HepG2 (cell line): ENCODE data around the gene BCAS3. TPM values are rescaled to one million over a fixed set of nuclear protein-coding genes. Genes with fewer than 3 reads are reported as not detected.
A peak's percentile ranks its signal among the peaks of the same experiment; 100 is the strongest.

Experiments
- ATAC-seq: fragments of 200-7000 bp; cut with Tn5 transposase; 3 replicates; pipeline ENCODE4 v1.9.1; 2020; ENCODE audit warnings: mild to moderate bottlenecking, moderate library complexity
- BruUV-seq: library from RNA; stranded (reverse); fragments of 400-500 nt; replicated peaks from 2 replicates; lab custom pipeline; 2021; lab: Mats Ljungman, UMichigan
- CTCF ChIA-PET: fragments of 300-600 bp; formaldehyde crosslinking; extraction: SDS; loops from one replicate; lab custom pipeline; 2021; ENCODE audit warnings: low total read pairs, inconsistent platforms, low intra/inter-chr PET ratio; lab: Yijun Ruan, JAX
- POLR2A ChIA-PET: fragments of 350-600 bp; sonication (Branson Sonifier 250); formaldehyde crosslinking; loops from one replicate; lab custom pipeline; 2020; ENCODE audit warnings: antibody characterized with exemption, inconsistent platforms; lab: Yijun Ruan, JAX
- DNase-seq: peaks from one replicate; pipeline ENCODE4 v3.0.0-alpha.2; 2015; ENCODE audit warnings: low spot score
- FAIRE-seq: peaks from 3 replicates; lab custom pipeline; 2011; peaks lifted over from hg19 to GRCh38; lab: Jason Lieb, UNC
- H2AFZ ChIP-seq: one replicate; pipeline ENCODE4 v1.6.1; 2011; ENCODE audit warnings: low read length, inconsistent platforms
- H3K27ac ChIP-seq: fragments of 300-600 bp; 3 replicates; pipeline ENCODE4 v1.8.0; 2011; ENCODE audit warnings: mixed run types, mild to moderate bottlenecking, mixed read lengths, low read length, inconsistent platforms; ENCODE audit not compliant: insufficient read depth; ENCODE audit errors: extremely low read length
- H3K27me3 ChIP-seq, 2 experiments: fragments of 200-600 bp in 1 of 2; 2 replicates in 1 of 2; 3 replicates in 1 of 2; pipeline versions ENCODE4 v1.6.0 to v1.8.0; 2011; ENCODE audit warnings: low read length in 2 of 2, mild to moderate bottlenecking in 2 of 2, moderate library complexity in 2 of 2, inconsistent platforms in 1 of 2; ENCODE audit not compliant: insufficient read depth in 2 of 2, control insufficient read depth in 1 of 2
- H3K36me3 ChIP-seq, 2 experiments: fragments of 200-600 bp in 1 of 2; replicated peaks in 1 of 2; 2 replicates in 1 of 2; 3 replicates in 1 of 2; pipeline versions ENCODE4 v1.5.1 to v1.8.0; 2011; ENCODE audit warnings: low read length in 2 of 2, inconsistent platforms in 1 of 2; ENCODE audit not compliant: insufficient read depth in 2 of 2, control insufficient read depth in 1 of 2
- H3K4me1 ChIP-seq: 2 replicates; pipeline ENCODE4 v1.5.1; 2012; ENCODE audit warnings: low read length, inconsistent platforms; ENCODE audit not compliant: insufficient read depth
- H3K4me2 ChIP-seq: 2 replicates; pipeline ENCODE4 v1.6.0; 2011; ENCODE audit warnings: low read depth, low read length, inconsistent platforms
- H3K4me3 ChIP-seq, 3 experiments: fragments of 200-600 bp in 1 of 3; sonication (generic), shearing (Covaris generic) in 1 of 3; replicated peaks in 1 of 3; 2 replicates each; pipeline ENCODE4 v1.5.1; 2011 to 2016; ENCODE audit warnings: low read length in 3 of 3, inconsistent platforms in 2 of 3, low read depth in 2 of 3, mild to moderate bottlenecking in 2 of 3, control low read depth in 1 of 3, mixed read lengths in 1 of 3; ENCODE audit not compliant: insufficient read depth in 1 of 3
- H3K79me2 ChIP-seq: one replicate; pipeline ENCODE4 v1.6.1; 2011; ENCODE audit warnings: low read length, inconsistent platforms; ENCODE audit not compliant: insufficient read depth
- H3K9ac ChIP-seq: 2 replicates; pipeline ENCODE4 v1.6.0; 2011; ENCODE audit warnings: mild to moderate bottlenecking, low read depth, low read length, inconsistent platforms; ENCODE audit not compliant: insufficient read depth
- H3K9me3 ChIP-seq: 2 replicates; pipeline ENCODE4 v1.5.1; 2012; ENCODE audit warnings: mild to moderate bottlenecking, low read length
- H4K20me1 ChIP-seq: 2 replicates; pipeline ENCODE4 v1.6.0; 2011; ENCODE audit warnings: inconsistent platforms, mild to moderate bottlenecking, low read length, moderate library complexity; ENCODE audit not compliant: insufficient read depth
- CREM ChIP-seq, 2 experiments: sonication (generic) in 1 of 2; formaldehyde crosslinking in 1 of 2; IDR thresholded peaks; 2 replicates each; pipeline versions ENCODE4 v1.4.0 to v1.6.1; 2016 to 2020; ENCODE audit warnings: antibody characterized with exemption in 1 of 2, mild to moderate bottlenecking in 1 of 2, missing genetic modification reagents in 1 of 2
- KDM5B ChIP-seq: sonication (generic); formaldehyde crosslinking; IDR thresholded peaks from 2 replicates; pipeline ENCODE4 v1.4.0; 2020; ENCODE audit warnings: missing genetic modification reagents, mild to moderate bottlenecking, borderline replicate concordance
- RBM22 ChIP-seq: fragments of 200-400 bp; formaldehyde crosslinking; optimal IDR thresholded peaks from 2 replicates; pipeline ENCODE3; 2017; ENCODE audit warnings: mild to moderate bottlenecking, low read length, moderate library complexity
- RXRA ChIP-seq: sonication (generic); formaldehyde crosslinking; IDR thresholded peaks from 2 replicates; pipeline ENCODE4 v1.5.1; 2020; ENCODE audit warnings: missing genetic modification reagents
- SAFB2 ChIP-seq: sonication (generic); formaldehyde crosslinking; IDR thresholded peaks from 2 replicates; pipeline ENCODE4 v1.5.1; 2020; ENCODE audit warnings: missing genetic modification reagents, low read depth, mild to moderate bottlenecking, borderline replicate concordance
- ZFYVE20 ChIP-seq: sonication (generic); formaldehyde crosslinking; IDR thresholded peaks from 2 replicates; pipeline ENCODE4 v1.8.0; 2023; ENCODE audit warnings: low read depth, mild to moderate bottlenecking, moderate library complexity, missing genetic modification reagents, borderline replicate concordance
- ZNF160 ChIP-seq: sonication (generic); formaldehyde crosslinking; IDR thresholded peaks from 2 replicates; pipeline ENCODE4 v1.8.0; 2022; ENCODE audit warnings: mild to moderate bottlenecking, inconsistent platforms, missing genetic modification reagents
- ZNF761 ChIP-seq: sonication (generic); formaldehyde crosslinking; conservative IDR thresholded peaks from 2 replicates; pipeline ENCODE4 v1.4.0; 2020; ENCODE audit warnings: mild to moderate bottlenecking, missing genetic modification reagents
- WGBS: methylation state at CpG from one replicate; pipeline ENCODE4 v1.1.6; 2017; ENCODE audit warnings: low lambda C conversion rate; 5-methylcytosine and 5-hydroxymethylcytosine counted together
- in situ Hi-C: cut with HindIII; loops from 2 replicates; pipeline ENCODE4 v1.10.0; 2017; ENCODE audit warnings: low pct_unique_long_range_greater_than_20kb; ENCODE audit not compliant: extremely low pct_ligation_motif_present
- intact Hi-C: fragments of 100-400 bp; cut with micrococcal nuclease; formaldehyde crosslinking; loops from one replicate; pipeline ENCODE4 v1.10.0; 2022; ENCODE audit not compliant: unreplicated experiment
- polyA plus RNA-seq, 8 experiments: library from polyadenylated mRNA; depleted of rRNA in 3 of 8; stranded (reverse) in 7 of 8; unstranded in 1 of 8; fragments of >200 nt; fragmentation: Illumina TruSeq in 4 of 8; extraction: Trizol in 4 of 8; gene quantifications; 2 replicates each; pipeline versions ENCODE4 v1.2.1 to v1.2.3, GENCODE V29; 2011 to 2016; ENCODE audit warnings: low read depth in 4 of 8, missing spikeins in 1 of 8, mixed read lengths in 1 of 8; ENCODE audit not compliant: insufficient read depth in 1 of 8
- total RNA-seq, 5 experiments: library from RNA; depleted of rRNA; stranded (reverse); fragments of >200 nt; fragmentation: Illumina TruSeq; extraction: Trizol; gene quantifications; 2 replicates each; pipeline ENCODE4 v1.2.3, GENCODE V29; 2016; ENCODE audit warnings: low read depth in 1 of 5

BCAS3 gene
- total and polyA plus RNA-seq, 2 of the 13 experiments (the other 11 are each of a cell fraction or from before 2014, with no cell fraction given), result 10.7 to 11.2 TPM

DNA sequence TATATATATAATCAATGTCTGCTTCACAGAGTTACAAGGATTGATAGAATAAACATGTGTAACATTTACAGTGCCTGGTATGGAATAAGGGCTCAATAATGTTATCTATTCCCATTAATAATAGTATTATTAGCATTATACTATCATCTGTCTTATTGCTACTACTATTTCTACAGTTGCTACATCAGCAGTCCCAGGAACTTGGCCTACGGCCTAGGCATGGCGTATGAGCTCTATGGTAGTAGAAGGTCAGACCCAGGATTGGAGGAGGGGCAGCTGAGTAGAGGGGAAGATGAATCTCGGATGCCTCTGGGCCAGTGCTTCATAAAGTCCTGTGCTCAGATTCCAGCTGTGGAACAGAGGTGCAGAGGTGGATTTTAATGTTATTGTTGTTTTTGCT lies 575.7 kb downstream of the BCAS3 start (continued):
- no peak for TF ChIP-seq ZFYVE20
- TF ChIP-seq, all 625 proteins: peak for 0

DNA sequence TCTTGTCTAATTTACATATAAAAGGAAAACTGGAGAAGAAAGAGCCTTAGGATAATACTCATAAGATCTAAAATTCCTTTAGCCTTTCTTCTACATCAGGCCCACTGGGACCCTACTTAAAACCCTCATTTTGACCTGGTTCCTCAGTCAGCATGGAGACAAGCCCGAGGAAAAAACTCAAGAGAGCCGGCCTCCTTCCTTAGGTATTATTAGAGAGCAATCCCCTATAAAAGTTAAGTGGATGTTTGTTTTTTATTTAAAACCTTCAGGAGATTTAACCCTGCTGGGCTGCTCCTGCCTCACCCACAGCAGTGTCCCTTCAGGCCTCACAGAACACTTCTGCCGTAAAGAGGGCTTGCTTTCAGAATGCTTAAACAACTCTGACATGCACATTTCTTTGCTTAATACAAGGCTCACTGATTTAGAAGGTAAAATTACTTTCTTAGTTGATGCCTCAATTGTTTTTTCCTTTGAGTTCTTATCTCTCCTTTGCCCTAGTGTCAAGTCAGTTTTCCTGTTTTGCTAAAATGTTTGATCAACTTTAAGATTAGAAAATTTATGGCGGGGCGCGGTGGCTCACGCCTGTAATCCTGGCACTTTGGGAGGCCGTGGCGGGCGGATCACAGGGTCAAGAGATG lies 576.4 kb downstream of the BCAS3 start:
- TF ChIP-seq KDM5B (CRISPR knock-in tag), result no peak
- TF ChIP-seq RXRA (CRISPR knock-in tag), result no peak
- TF ChIP-seq ZNF761, result no peak
- TF ChIP-seq RBM22, result no peak
- TF ChIP-seq CREM (IDR thresholded peaks at IDR 0.05), result 0 out of 2 replicates have a peak, but pooled peaks have one; percentile 10
- no peak for TF ChIP-seq CREM (CRISPR knock-in tag; IDR thresholded peaks at IDR 0.05)
- no peak for TF ChIP-seq SAFB2
- no peak for TF ChIP-seq ZNF160
- Histone ChIP-seq H3K4me2 (no peak overlapping the region), H3K9me3 (no peaks in the 10 kb centered on the region), H3K27me3 (no peaks in the 10 kb centered on the region; a peak in 1 of 5 replicates), H3K9ac (no peak overlapping the region), H2AFZ (no peak overlapping the region), H3K4me3 (no peak overlapping the region), H3K79me2 (no peaks in the 10 kb centered on the region), H3K36me3 (no peaks in the 10 kb centered on the region; a peak in 1 of 5 replicates), H3K27ac (no peak overlapping the region), H4K20me1 (no peaks in the 10 kb centered on the region), H3K4me1 (peaks cover 10% of the 10 kb centered on the region)
- no peak for DNase-seq
- ChIA-PET POLR2A (no interaction called here), CTCF (no interaction called here)
- intact Hi-C loops, result no loop called here
- no peak for ATAC-seq
- no TSS peak for BruUV-seq
- FAIRE-seq, result no peak
- 88% methylated on average over 10 of the region's 10 CpGs for WGBS
- in situ Hi-C loops, result no loop called here
